Liver (tissue), 3 donors: ENCODE results near the gene SLMAP.

ENCODE experiments used
- GABPA ChIP-seq, 2 donors: IDR thresholded peaks in 1 of 2; conservative IDR thresholded peaks in 1 of 2; 2 replicates each; pipeline ENCODE4 v1.6.1; 2016; ENCODE audit warnings: antibody characterized with exemption in 2 of 2, mild to moderate bottlenecking in 1 of 2, moderate library complexity in 1 of 2
- HNF4A ChIP-seq, 2 donors: conservative IDR thresholded peaks; 2 replicates each; pipeline ENCODE4 v1.6.1; 2016; ENCODE audit warnings: antibody characterized with exemption in 2 of 2, mild to moderate bottlenecking in 2 of 2
- JUND ChIP-seq, 2 donors: IDR thresholded peaks; 2 replicates each; pipeline ENCODE4 v1.6.1; 2016; ENCODE audit warnings: antibody characterized with exemption in 2 of 2
- NR2F2 ChIP-seq: IDR thresholded peaks from 2 replicates; pipeline ENCODE4 v1.6.1; 2016; ENCODE audit warnings: antibody characterized with exemption
- RAD21 ChIP-seq, 2 donors: IDR thresholded peaks; 2 replicates each; pipeline ENCODE4 v1.6.1; 2016; ENCODE audit warnings: antibody characterized with exemption in 2 of 2, mild to moderate bottlenecking in 2 of 2
- TAF1 ChIP-seq: conservative IDR thresholded peaks from 2 replicates; pipeline ENCODE4 v1.6.1; 2016; ENCODE audit warnings: antibody characterized with exemption, mild to moderate bottlenecking
- TF ChIP-seq, protein P1 (sequence below): IDR thresholded peaks from 2 replicates; pipeline ENCODE4 v1.6.1; 2016; ENCODE audit warnings: antibody characterized with exemption
- TF ChIP-seq, protein P2 (sequence below): fragments of 150-350 bp; IDR thresholded peaks from 2 replicates; pipeline ENCODE4 v1.5.1; 2017; ENCODE audit warnings: improper control_type of control experiment, low read depth, low read length; ENCODE audit not compliant: missing input control
- TF ChIP-seq, protein P3 (sequence below): IDR thresholded peaks from 2 replicates; pipeline ENCODE4 v1.6.1; 2016; ENCODE audit warnings: antibody characterized with exemption
- TF ChIP-seq, protein P4 (sequence below): IDR thresholded peaks from 2 replicates; pipeline ENCODE4 v1.6.1; 2016; ENCODE audit warnings: antibody characterized with exemption, mild to moderate bottlenecking
- donor health status: healthy.
- donor health status: healthy.

DNA sequence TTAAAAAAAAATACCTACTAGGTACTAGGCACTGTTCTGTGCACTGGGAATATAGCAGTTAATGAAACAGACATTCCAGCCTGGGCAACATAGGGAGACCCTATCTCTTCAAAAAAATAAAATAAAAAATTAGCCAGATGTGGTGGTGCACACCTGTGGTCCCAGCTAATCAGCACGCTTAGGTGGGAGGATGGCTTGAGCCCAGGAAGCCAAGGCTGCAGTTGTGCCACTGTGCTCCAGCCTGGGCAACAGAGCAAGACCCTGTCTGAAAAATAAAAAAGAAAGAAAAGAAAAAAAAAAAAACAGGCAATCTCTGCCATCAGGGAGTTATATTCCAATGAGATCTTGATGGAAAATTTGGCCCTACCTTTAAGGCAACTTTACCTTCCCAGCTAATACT lies 137.0 kb downstream of the SLMAP start:
- TF ChIP-seq, protein P1, sequence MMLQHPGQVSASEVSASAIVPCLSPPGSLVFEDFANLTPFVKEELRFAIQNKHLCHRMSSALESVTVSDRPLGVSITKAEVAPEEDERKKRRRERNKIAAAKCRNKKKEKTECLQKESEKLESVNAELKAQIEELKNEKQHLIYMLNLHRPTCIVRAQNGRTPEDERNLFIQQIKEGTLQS = no peak
- TF ChIP-seq, protein P2, sequence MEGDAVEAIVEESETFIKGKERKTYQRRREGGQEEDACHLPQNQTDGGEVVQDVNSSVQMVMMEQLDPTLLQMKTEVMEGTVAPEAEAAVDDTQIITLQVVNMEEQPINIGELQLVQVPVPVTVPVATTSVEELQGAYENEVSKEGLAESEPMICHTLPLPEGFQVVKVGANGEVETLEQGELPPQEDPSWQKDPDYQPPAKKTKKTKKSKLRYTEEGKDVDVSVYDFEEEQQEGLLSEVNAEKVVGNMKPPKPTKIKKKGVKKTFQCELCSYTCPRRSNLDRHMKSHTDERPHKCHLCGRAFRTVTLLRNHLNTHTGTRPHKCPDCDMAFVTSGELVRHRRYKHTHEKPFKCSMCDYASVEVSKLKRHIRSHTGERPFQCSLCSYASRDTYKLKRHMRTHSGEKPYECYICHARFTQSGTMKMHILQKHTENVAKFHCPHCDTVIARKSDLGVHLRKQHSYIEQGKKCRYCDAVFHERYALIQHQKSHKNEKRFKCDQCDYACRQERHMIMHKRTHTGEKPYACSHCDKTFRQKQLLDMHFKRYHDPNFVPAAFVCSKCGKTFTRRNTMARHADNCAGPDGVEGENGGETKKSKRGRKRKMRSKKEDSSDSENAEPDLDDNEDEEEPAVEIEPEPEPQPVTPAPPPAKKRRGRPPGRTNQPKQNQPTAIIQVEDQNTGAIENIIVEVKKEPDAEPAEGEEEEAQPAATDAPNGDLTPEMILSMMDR = no peak
- TF ChIP-seq RAD21 (IDR thresholded peaks at IDR 0.05) (no peak), NR2F2 (no peak), JUND (IDR thresholded peaks at IDR 0.05) (no peak), GABPA (IDR thresholded peaks at IDR 0.05 in 1 of 2, conservative IDR thresholded peaks at IDR 0.05 in 1 of 2) (no peak), HNF4A (conservative IDR thresholded peaks at IDR 0.05) (no peak), TAF1 (no peak)
- TF ChIP-seq, protein P3, sequence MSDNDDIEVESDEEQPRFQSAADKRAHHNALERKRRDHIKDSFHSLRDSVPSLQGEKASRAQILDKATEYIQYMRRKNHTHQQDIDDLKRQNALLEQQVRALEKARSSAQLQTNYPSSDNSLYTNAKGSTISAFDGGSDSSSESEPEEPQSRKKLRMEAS = no peak
- TF ChIP-seq, protein P4, sequence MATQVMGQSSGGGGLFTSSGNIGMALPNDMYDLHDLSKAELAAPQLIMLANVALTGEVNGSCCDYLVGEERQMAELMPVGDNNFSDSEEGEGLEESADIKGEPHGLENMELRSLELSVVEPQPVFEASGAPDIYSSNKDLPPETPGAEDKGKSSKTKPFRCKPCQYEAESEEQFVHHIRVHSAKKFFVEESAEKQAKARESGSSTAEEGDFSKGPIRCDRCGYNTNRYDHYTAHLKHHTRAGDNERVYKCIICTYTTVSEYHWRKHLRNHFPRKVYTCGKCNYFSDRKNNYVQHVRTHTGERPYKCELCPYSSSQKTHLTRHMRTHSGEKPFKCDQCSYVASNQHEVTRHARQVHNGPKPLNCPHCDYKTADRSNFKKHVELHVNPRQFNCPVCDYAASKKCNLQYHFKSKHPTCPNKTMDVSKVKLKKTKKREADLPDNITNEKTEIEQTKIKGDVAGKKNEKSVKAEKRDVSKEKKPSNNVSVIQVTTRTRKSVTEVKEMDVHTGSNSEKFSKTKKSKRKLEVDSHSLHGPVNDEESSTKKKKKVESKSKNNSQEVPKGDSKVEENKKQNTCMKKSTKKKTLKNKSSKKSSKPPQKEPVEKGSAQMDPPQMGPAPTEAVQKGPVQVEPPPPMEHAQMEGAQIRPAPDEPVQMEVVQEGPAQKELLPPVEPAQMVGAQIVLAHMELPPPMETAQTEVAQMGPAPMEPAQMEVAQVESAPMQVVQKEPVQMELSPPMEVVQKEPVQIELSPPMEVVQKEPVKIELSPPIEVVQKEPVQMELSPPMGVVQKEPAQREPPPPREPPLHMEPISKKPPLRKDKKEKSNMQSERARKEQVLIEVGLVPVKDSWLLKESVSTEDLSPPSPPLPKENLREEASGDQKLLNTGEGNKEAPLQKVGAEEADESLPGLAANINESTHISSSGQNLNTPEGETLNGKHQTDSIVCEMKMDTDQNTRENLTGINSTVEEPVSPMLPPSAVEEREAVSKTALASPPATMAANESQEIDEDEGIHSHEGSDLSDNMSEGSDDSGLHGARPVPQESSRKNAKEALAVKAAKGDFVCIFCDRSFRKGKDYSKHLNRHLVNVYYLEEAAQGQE = no peak
